GM12892 (cell line): ENCODE data around the gene ACYP2.

Experiments used
- POLR2A ChIP-seq: IDR thresholded peaks from 2 replicates; pipeline ENCODE4 v1.6.1; 2011; ENCODE audit warnings: low read depth, low read length, control low read depth
- POLR2AphosphoS5 ChIP-seq: IDR thresholded peaks from 2 replicates; pipeline ENCODE4 v1.6.1; 2011; ENCODE audit warnings: low read depth, low read length, control low read depth
- TAF1 ChIP-seq: IDR thresholded peaks from 2 replicates; pipeline ENCODE4 v1.6.1; 2011; ENCODE audit warnings: low read depth, mild to moderate bottlenecking, control low read depth, low read length, borderline replicate concordance

DNA sequence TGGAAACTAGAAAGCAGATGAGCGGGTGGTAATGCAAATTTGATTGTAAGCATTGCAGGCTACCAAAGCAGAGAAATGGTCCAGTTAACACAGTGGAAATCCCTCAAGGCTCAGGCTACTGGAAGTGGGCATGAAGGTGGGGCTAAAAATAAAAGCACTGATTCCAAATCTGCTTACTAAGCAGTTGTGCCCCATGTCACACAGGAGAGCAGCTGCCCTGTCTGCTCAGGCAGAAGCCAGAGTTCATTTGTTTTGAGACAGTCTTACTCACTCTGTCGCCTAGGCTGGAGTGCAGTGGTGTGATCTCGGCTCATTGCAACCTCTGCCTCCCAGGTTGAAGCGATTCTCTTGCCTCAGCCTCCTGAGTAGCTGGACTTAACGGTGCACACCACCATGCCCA lies 183.1 kb downstream of the ACYP2 start:
- no peak for TF ChIP-seq POLR2AphosphoS5
- TF ChIP-seq POLR2A, result no peak
- no peak for TF ChIP-seq TAF1
